ENCODE data around the gene EFNA1.
A peak's percentile ranks its signal among the peaks of the same experiment; 100 is the strongest.

EFNA1 gene, protein sequence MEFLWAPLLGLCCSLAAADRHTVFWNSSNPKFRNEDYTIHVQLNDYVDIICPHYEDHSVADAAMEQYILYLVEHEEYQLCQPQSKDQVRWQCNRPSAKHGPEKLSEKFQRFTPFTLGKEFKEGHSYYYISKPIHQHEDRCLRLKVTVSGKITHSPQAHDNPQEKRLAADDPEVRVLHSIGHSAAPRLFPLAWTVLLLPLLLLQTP

DNA sequence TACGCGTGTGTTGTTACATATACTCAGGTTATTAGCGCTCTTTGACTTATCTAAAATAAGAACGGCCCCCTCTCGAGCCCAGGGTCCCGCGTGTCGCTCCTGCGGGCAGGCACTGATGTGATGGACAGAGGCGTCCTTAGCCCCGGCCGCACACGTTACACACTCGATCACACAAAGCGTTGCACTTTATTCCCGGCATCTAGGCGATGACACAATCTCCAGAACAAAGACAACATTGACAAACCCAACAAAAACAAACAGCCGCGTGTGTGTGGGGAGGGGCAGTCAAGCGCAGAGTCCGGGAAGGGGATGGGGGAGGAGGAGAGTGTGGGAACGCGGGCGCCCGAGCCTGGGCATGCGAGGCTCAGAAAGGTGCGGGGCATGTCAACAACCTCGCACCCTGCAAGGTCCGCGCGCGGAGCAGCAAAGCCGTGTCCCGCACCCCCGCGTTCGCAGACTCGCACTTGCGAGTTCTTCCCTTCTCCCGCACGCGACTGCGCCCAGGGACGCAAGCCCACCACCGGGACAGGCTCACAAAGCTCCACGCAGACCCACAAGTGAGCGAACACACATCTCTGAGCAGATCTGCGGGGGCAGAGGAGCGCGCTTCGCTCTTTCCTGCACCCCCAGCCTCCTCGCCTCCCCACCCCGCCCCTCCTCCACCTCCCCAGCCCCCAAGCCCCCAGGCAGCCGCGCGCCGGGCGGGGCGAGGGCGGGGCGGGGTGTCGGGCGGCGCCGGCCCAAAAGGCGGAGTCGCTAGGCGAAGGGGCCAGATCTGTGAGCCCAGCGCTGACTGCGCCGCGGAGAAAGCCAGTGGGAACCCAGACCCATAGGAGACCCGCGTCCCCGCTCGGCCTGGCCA is at the start of gene EFNA1:
EFNA1 (plus strand) TSS at position 772 of the 862 bp plus-strand sequence. CDS start 102 bp downstream, outside the sequence.
- DNase-seq (ENCODE audit: low spot score) (peak; percentile 77), FAIRE-seq (no peak)

DNA sequence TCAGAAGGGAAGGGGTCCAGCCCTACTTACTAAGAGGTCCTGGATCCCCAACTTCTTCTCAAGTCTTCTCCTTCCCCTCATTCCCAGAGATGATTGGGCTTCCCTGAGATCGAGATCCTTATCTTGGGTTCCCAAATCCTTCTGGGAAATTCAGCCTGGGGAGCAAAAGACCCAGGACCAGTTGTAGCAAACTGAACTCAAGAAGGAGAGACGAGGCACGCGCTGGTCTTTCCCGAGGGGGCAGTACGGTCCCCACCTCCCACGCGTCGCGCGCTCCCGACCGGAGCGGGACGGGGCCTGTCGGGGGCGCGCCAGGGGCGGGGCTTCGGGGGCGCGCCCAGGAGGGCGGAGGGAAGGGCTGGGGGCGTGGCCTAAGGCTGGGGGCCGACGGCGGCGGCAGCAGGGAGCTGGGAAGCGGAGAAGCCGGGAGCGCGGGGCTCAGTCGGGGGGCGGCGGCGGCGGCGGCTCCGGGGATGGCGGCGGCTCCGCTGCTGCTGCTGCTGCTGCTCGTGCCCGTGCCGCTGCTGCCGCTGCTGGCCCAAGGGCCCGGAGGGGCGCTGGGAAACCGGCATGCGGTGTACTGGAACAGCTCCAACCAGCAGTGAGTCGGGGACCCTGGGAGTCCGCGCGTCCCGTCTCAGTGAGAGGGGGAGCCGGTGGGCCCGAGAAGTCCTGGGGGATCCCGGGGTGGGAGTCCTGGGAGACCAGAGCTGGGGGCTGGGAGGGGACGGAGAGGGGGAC is 49.0 kb upstream of the EFNA1 start, which contains the start of gene EFNA3:
EFNA3 (plus strand) TSS at position 369 of the 741 bp plus-strand sequence; CDS start at position 474, 105 bp downstream.
- FAIRE-seq: peak; percentile 35
- DNase-seq (ENCODE audit: low spot score): peak; percentile 96

DNA sequence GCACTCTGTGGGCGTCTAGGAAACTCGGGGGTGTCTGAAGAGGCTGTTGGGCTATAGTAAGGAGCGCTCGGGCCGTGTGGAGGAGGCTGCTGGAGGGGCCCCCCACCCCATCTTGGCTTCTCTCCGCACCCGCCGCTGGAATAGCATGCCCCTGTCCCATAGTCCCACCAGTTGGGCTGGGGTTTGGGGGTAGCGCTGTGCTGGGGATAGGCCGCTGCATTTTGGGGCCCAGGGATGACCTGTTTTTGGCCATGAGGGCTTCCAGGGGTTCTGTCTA is 48.5 kb upstream of the EFNA1 start:
- FAIRE-seq: no peak
- DNase-seq (ENCODE audit: low spot score): no peak

DNA sequence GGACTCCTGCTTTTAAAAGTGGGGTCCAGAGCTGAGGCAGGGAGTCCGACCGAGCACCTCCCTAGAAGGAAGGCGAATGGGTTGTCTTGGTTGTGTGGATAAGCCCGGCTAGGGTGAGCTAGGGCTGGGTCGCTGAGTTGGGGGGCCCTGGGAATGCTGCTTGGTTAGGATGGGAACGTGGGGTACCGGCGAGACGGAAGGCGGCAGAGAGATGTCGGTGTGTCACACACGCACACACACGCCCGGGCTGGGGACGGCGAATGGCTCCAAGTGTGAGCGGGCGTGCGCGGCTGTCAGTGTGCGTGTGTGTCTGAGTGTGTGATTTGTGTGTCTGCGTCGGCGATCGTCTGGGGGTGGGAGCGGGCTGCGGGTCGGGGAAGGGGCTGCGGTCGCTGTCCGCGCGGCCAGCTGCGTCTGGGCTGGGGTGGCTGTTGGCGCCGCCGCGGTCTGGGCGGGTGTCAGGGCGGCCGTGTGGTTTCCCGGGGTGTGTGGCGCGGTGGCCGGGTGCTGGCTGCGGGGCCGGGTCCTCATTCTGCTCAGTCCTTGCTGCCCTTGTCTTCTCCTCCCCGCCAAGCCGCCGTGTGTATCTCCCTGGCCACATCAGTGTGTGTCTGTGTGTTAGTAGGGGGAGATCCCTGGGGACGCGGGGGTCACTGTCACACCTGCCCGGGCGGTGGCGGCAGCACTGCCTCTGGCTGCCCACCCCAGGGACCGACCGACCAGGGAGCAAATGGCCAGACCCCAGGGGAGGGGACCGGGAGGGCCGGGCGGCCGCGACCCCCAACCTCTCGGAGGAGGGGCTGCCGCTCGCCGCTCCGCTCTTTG is 48.0 kb upstream of the EFNA1 start:
- DNase-seq (ENCODE audit: low spot score): no peak
- FAIRE-seq: no peak

DNA sequence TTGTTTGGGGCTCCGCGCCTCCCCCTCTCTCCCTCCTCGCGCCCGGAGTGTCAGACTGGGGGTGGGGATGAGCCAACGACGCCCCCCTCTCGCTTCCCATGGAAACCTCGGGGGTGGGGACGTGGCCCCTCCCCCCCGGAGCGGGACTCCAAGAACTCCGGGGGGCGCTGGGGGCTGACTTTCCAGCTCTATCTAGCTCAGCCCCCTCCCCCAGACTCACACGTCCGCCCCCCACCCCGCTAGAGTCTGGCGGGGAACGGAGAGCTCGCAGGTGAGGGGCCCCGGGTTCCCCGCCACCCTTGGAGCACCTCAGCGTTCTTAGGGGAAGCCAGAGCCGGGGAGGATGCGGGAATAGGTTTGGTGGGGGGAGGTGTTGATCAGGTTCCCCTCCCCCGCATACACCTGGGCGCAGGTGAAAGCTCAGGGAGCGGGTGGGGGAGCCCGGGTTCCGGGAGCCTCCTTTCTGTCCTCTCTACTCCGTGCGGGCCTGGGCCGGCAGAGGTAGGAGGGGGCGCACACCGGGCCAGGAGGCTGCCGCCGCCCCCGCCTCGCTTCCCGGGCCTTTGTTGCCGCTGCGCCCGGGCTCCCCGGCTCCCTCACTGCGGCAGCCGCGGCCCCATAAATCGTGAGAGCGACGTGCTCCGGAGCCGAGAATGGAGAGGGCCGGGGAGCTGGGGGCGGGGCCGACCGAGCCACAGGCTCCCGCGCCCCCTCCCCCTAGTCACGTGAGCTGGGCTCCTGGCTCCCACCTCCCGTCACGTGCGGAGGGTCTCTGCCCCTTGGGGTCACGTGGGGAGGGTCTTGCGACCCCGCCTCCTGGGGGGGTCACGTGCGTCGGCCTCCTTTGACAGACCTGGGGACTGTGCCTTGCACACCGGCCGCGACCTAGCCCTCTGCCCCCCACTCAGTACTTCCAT is 47.1 kb upstream of the EFNA1 start:
- DNase-seq (ENCODE audit: low spot score) (no peak), FAIRE-seq (no peak)

DNA sequence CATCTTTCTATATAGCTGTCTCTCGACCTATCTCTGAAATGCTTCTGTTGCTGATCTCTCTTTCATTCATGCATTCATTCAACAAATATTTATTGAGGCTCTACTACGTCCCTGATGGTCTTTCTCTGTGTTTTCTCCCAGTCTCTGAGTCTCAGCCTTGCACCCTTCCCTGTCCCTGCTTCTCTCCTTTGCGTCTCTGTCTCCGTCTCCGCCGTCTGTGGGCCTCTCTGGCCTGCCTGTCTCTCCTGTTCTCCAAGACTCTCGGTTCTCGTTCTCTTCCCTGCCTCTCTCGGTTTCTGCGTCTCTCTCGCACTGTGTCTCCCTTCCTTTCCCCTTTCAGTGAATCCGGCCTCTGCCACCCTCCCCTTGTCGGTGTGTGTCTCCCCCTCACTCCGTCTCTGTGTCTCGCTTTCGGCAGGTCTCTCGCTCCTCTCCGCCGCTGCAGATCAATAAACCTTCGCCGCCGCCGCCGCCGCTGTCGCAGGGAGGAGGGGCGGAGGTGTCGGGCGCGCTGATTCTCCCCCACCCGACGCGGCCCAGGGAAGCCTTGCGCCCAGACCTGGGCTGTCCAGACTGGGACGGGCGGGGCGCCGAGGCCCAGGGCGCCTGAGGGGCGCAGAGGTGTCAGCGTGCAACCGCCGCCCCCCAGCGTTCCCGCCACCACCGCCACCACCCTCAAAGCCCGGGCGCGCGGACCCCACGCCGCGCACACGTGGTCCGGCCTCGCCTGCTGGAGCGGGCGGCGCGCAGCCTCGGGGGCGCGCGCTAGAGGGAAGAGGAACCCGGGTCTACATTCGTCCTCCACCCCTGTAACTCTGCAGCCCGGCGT is 46.0 kb upstream of the EFNA1 start:
- no peak for FAIRE-seq
- DNase-seq (ENCODE audit: low spot score): no peak

DNA sequence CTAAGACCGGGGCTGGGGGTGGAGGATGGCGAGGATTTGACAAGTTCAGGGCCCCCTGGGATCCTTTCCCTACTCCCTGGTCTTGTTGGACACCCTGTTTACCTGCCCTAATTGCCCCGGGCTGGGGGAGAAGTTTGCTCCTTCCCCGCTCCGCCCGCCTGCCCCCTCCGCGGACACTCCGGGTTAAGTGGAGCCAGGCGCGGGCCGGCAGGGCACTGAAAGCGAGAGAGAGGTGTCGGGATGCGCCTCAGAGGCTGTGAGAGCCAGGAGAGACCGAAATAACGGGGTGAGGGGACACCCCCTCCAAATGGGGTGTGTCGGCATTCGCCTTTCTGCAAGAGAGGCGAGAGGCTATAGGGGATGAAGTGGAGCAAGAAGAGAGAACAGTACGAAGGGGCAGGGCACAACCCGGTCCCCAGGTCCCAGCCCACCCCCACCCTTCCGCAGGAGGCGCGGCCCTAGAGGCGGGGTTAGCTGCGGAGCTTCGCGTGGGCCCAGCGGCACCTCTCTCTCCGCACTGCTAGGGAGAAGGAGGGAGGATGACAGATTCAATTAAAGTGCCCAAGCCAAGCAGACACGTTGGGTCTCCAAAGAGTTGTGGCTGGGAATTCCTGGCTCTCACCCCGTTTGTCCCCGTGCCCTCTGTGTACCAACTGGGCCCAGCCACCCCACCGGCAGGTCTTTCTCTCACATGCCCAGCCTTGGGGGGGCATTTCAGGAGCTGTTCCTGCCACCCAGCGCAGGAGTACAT is 45.2 kb upstream of the EFNA1 start:
- DNase-seq (ENCODE audit: low spot score): no peak
- FAIRE-seq: no peak

DNA sequence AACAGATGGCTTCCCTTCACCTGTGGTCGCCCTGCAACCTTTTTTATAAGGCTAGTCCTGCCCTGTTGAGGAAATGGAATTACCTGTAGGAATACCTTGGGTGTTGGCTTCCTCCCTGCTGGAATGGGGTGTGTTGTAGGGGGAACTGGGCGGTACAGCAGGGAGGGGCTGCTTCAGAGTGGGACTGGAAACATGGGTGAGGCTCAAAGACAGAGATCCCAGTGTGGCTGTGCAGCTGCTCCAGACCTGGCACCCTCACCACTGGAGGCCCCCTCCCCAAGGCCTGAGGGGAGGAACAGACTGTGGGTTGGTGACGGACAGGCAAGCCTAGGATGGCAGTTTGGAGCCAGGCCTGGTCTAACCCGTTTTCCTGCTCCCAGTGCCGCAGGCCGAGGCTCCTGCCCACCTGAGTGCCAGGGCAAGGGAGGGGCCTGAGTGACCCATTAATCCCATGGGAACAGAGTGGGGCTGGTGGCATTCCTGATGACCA is 44.6 kb upstream of the EFNA1 start:
- no peak for DNase-seq (ENCODE audit: low spot score)
- no peak for FAIRE-seq

DNA sequence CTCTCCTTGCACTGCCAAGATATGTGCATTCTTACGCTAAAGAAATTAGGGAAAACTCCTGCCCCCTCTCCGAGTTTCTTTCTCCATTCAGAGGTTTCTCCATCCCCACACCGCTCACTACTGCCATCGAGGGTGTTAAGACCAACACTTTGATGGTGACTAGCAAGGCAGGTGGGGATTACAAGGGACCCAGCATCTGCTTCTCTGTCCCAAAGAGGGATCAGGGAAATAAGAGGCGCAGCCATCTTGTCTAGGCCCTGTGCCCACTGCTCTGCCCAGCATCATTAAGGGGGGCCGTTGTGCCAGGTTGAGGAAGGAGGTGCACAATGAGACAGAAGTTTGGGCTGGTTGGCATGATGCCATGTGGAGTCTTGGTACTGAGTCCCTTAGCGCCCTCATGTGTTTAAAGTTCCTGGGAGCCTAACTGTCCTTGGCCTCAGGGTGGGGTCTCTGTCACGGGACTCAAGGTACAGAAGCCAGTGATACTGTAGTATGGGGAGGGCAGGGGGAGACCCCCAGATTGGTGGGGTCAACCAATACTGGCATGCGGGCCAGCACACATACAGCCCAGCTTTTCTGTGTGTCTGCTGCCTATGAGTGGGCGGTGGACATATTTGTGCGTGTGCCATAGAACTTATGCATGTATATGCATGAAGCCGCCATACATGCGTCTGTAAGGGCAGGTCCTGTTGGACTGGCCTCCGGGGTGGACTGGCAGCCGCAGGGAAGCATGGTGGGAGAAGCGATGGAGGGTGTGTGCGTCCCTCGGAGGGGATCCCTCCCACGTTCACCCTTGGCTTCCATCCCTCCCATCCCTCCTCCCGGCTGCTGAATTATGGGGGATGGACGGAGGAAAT is 43.6 kb upstream of the EFNA1 start:
- no peak for DNase-seq (ENCODE audit: low spot score)
- no peak for FAIRE-seq

DNA sequence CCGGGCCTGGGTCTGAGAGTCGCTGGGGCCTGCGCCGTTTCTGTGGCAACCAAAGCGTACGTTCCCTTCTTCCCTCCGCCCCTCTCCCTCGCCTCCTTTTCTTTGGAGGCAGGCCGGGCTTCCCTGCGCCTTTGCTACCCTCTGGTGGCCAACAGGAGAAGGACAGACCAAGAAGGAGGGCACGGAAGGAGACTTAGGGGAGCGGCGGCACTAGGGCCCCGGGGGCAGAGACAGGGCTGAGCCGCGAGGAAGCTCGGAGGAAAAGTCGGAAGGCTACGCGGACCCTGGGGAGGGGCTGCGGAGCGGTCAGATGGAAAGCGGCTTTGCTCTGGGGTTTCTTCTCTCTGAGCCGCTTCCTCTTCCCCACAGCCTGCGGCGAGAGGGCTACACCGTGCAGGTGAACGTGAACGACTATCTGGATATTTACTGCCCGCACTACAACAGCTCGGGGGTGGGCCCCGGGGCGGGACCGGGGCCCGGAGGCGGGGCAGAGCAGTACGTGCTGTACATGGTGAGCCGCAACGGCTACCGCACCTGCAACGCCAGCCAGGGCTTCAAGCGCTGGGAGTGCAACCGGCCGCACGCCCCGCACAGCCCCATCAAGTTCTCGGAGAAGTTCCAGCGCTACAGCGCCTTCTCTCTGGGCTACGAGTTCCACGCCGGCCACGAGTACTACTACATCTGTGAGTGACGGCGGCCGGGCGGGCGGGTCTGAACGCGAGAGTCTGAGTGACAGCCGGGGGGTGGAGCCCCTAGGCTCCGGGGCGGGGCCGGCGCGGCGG is 42.8 kb upstream of the EFNA1 start:
- FAIRE-seq (peak; percentile 55), DNase-seq (ENCODE audit: low spot score) (peak; percentile 94)

DNA sequence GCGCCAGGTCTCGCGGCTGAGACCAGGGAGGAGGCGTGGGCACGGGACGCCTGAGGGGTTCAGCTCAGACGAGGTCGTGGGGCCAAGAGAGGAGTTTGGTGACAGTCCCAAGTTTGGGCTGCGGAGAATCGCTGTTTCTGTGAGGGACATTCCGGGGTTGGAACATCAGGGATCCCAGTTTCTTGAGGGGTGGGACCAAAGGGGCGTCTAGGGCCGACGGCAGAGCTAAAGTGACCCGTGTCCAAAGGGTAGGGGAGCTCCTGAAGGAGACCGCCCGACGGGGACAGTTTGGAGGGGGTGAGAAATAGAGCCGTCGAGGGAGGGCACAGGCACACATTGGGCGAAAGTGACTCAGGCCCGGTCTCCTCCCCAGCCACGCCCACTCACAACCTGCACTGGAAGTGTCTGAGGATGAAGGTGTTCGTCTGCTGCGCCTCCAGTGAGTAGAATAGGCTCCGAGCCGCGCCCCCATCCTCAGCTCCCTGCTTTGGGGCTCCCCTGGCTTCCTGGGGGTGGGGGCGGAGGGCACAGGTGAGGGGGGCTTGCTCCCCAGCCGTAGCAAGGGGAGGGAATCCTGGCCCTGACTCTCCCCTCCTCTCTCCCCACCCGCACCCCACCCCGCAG is 42.1 kb upstream of the EFNA1 start:
- FAIRE-seq (peak; percentile 20), DNase-seq (ENCODE audit: low spot score) (peak; percentile 69)

DNA sequence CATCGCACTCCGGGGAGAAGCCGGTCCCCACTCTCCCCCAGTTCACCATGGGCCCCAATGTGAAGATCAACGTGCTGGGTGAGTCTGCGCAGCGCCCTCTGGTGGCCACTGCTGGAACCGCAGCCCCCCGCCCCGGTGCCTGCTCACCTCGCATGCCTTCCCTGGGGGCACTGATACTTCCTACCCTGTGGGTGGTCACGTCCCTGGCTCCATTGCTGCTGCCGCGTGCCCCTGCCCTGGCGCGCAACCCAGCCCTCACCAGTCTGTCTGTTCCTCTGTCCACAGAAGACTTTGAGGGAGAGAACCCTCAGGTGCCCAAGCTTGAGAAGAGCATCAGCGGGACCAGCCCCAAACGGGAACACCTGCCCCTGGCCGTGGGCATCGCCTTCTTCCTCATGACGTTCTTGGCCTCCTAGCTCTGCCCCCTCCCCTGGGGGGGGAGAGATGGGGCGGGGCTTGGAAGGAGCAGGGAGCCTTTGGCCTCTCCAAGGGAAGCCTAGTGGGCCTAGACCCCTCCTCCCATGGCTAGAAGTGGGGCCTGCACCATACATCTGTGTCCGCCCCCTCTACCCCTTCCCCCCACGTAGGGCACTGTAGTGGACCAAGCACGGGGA is 41.4 kb upstream of the EFNA1 start:
- peak; percentile 78 for DNase-seq (ENCODE audit: low spot score)

DNA sequence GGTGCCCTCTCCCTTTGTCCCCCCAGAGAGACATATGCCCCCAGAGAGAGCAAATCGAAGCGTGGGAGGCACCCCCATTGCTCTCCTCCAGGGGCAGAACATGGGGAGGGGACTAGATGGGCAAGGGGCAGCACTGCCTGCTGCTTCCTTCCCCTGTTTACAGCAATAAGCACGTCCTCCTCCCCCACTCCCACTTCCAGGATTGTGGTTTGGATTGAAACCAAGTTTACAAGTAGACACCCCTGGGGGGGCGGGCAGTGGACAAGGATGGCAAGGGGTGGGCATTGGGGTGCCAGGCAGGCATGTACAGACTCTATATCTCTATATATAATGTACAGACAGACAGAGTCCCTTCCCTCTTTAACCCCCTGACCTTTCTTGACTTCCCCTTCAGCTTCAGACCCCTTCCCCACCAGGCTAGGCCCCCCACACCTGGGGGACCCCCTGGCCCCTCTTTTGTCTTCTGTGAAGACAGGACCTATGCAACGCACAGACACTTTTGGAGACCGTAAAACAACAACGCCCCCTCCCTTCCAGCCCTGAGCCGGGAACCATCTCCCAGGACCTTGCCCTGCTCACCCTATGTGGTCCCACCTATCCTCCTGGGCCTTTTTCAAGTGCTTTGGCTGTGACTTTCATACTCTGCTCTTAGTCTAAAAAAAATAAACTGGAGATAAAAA is 40.7 kb upstream of the EFNA1 start:
- DNase-seq (ENCODE audit: low spot score): no peak

More for the DNA sequence above, 41.4 kb upstream of the EFNA1 start:
- FAIRE-seq: no peak

DNA sequence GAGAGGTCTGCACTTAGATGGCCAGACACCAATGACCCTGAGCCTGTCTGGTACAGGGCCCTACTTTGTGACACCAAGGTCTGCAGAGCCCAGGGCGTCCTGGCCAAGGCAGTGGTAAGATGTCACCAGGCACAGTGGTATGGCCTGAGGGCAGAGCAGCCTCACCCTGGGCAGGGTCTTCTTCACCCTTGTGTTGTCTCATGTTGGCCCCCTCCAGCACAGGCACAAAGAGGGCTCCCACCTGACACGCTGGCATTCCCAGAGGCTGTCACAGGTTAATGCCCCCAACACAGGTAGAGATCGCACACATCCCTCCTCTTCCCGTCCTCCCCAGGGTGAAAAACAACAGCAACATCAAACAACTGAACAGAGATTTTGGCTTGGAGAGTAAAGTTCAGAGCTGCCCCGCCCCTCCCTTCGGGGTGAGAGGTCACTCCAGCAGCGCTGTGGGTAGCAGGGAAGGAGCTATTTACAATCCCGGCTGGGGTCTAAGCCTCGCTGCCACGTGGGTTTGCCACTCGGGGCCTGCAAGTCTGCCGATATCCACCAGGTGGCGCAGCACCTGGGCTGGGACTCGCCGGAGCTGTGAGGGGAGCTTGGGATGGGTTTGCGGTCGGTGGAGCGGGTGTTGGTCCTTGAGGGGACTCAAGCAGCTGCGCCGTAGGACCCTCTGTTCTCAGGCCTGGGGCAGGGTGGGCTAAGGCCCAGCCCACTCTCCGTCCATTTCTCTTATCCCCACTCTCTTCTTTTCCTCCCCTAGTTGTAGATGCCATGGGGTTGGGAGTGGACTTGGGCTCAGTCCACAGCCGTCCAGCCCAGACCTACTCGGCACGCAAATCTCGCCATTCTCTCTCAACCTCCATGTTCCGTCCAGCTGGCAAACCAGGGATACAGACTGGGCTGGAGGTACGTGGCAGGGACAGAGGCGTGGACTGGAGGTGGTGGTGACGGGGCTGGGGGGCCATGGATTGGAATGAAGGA is 36.3 kb upstream of the EFNA1 start:
- no peak for FAIRE-seq
- peak; percentile 78 for DNase-seq (ENCODE audit: low spot score)

More for the DNA sequence above, 40.7 kb upstream of the EFNA1 start:
- no peak for FAIRE-seq
